Activated T-cell treated with anti-CD3 and anti-CD28 coated beads, Interleukin-2, amount 50 U/mL, for 24 hours (primary cell): ENCODE data around the gene RFX5.
"Not testable (repeated sequence)": the region's sequence is repeated elsewhere in the genome, so short reads cannot be mapped to it uniquely, and the experiment has no call there.

Experiments used
- DNase-seq: peaks from one replicate; pipeline ENCODE4 v3.0.0-alpha.2; 2020
- H3K27ac Mint-ChIP-seq: 2 replicates; pipeline ENCODE4 v1.8.0; 2020; ENCODE audit warnings: mild to moderate bottlenecking, mixed read lengths
- H3K27me3 Mint-ChIP-seq: 2 replicates; pipeline ENCODE4 v1.8.0; 2020; ENCODE audit warnings: mixed read lengths
- H3K36me3 Mint-ChIP-seq: 2 replicates; pipeline ENCODE4 v1.8.0; 2020; ENCODE audit warnings: low read depth, mixed read lengths
- H3K4me1 Mint-ChIP-seq: 2 replicates; pipeline ENCODE4 v1.8.0; 2020; ENCODE audit warnings: low read depth, mixed read lengths
- H3K4me3 Mint-ChIP-seq: 2 replicates; pipeline ENCODE4 v1.8.0; 2020; ENCODE audit warnings: mild to moderate bottlenecking, moderate library complexity, mixed read lengths
- H3K9me3 Mint-ChIP-seq: 2 replicates; pipeline ENCODE4 v1.8.0; 2020; ENCODE audit warnings: mixed read lengths

RFX5 gene

DNA sequence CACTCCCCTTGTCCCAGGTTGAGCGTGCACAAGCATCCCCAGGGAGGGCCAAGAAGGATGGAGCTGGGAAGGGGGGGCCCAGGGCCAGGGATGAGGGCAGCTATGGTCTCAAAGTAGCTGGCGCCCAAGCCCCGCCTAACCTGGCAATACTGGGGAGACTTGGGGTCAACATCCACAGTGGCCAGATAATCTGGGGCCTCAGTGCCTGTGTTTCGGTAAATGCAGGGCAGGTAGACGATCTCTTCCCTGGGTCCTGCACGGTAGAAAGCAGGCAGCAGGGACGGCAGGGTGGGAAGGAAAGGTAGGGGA, 22.2 kb upstream of the RFX5 start:
- Mint-ChIP-seq H3K4me1 (no peaks in the 10 kb centered on the region), H3K36me3 (no peaks in the 10 kb centered on the region), H3K27me3 (no peaks in the 10 kb centered on the region), H3K9me3 (no peaks in the 10 kb centered on the region), H3K27ac (no peak overlapping the region), H3K4me3 (no peak overlapping the region)
- no peak for DNase-seq

- no peaks in the 10 kb centered on the region for H3K4me1 Mint-ChIP-seq
- no peaks in the 10 kb centered on the region for H3K9me3 Mint-ChIP-seq
- DNase-seq: no peak
- no peaks in the 10 kb centered on the region for H3K36me3 Mint-ChIP-seq
- no peak overlapping the region for H3K4me3 Mint-ChIP-seq
- H3K27ac Mint-ChIP-seq: no peak overlapping the region
- H3K27me3 Mint-ChIP-seq: no peaks in the 10 kb centered on the region
These were observed 21.6 kb upstream of the RFX5 start for GRCh38 chr1:151368393-151369301.

- no peaks in the 10 kb centered on the region for H3K36me3 Mint-ChIP-seq
- no peaks in the 10 kb centered on the region for H3K4me1 Mint-ChIP-seq
- H3K27me3 Mint-ChIP-seq: no peaks in the 10 kb centered on the region
- no peak overlapping the region for H3K4me3 Mint-ChIP-seq
- no peak for DNase-seq
- H3K27ac Mint-ChIP-seq: no peak overlapping the region
- peaks cover 4% of the 10 kb centered on the region for H3K9me3 Mint-ChIP-seq
These were observed 20.8 kb upstream of the RFX5 start for GRCh38 chr1:151367658-151368392.

DNA sequence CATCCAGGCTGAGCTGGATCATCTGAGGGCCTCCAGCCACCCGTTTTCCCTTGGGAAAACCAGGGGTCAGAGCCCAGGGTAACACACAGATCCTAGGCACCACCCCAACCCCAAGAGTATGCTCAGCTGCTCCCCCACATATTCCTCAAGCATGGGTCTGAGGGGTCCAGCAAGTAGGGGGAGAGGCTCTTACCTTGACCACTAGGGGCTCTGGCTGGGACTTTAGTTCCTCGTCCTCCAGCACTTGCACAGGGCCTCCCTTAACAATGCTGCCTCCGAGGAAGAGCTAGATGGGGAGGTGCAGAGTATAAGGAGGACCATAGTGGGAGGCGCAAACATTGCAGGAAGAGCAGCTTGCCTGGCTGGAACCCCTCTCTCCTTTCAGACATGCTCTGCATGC, 17.9 kb upstream of the RFX5 start:
- peaks cover 6% of the 10 kb centered on the region for H3K9me3 Mint-ChIP-seq
- no peak for DNase-seq
- H3K27me3 Mint-ChIP-seq: no peaks in the 10 kb centered on the region
- H3K27ac Mint-ChIP-seq: no peak overlapping the region
- no peak overlapping the region for H3K4me3 Mint-ChIP-seq
- H3K4me1 Mint-ChIP-seq: no peaks in the 10 kb centered on the region
- H3K36me3 Mint-ChIP-seq: no peaks in the 10 kb centered on the region

- Mint-ChIP-seq H3K4me1 (no peaks in the 10 kb centered on the region), H3K27ac (no peak overlapping the region), H3K27me3 (no peaks in the 10 kb centered on the region), H3K4me3 (no peak overlapping the region), H3K36me3 (no peaks in the 10 kb centered on the region), H3K9me3 (peaks cover 6% of the 10 kb centered on the region)
- no peak for DNase-seq
These were observed 15.5 kb upstream of the RFX5 start for GRCh38 chr1:151362308-151363155.

DNA sequence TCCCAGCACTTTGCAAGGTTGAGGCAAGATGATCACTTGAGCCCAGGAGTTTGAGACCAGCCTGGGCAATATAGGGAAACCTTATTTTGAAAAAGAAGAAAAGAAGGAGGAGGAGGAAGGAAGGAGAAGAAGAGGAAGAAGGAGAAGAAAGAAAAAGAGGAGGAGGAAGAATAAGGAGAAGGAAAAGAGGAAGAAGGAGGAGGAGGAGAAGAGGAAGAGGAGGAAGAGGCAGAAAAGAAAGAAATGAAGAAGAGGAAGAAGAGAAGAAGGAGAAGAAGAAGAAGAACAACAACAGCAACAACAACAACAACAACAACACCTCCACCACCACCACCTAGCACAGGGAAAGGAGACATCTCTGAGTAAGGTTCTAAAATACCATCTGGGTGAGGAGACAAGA, 14.8 kb upstream of the RFX5 start:
- H3K27ac Mint-ChIP-seq: no peak overlapping the region
- no peak overlapping the region for H3K4me3 Mint-ChIP-seq

GRCh38 chr1:151356696-151357095, 9.6 kb upstream of the RFX5 start:
- no peaks in the 10 kb centered on the region for H3K4me1 Mint-ChIP-seq
- H3K36me3 Mint-ChIP-seq: no peaks in the 10 kb centered on the region
- H3K27ac Mint-ChIP-seq: no peak overlapping the region
- H3K27me3 Mint-ChIP-seq: no peaks in the 10 kb centered on the region
- H3K4me3 Mint-ChIP-seq: no peak overlapping the region
- H3K9me3 Mint-ChIP-seq: no peaks in the 10 kb centered on the region
- no peak for DNase-seq

More for the DNA sequence above, 14.8 kb upstream of the RFX5 start:
- H3K9me3 Mint-ChIP-seq: peaks cover 6% of the 10 kb centered on the region
- H3K4me1 Mint-ChIP-seq: no peaks in the 10 kb centered on the region
- H3K36me3 Mint-ChIP-seq: no peaks in the 10 kb centered on the region
- no peaks in the 10 kb centered on the region for H3K27me3 Mint-ChIP-seq
- DNase-seq: no peak

GRCh38 chr1:151352021-151352718, 5.1 kb upstream of the RFX5 start:
- Mint-ChIP-seq H3K27ac (no peak overlapping the region), H3K4me3 (no peak overlapping the region), H3K27me3 (no peaks in the 10 kb centered on the region), H3K4me1 (peaks cover 10% of the 10 kb centered on the region), H3K9me3 (no peaks in the 10 kb centered on the region), H3K36me3 (no peaks in the 10 kb centered on the region)
- no peak for DNase-seq

- H3K36me3 Mint-ChIP-seq: peaks cover 15% of the 10 kb centered on the region
- H3K9me3 Mint-ChIP-seq, H3K4me3 Mint-ChIP-seq, H3K27me3 Mint-ChIP-seq, H3K27ac Mint-ChIP-seq, DNase-seq: not testable (repeated sequence)
- peaks cover 24% of the 10 kb centered on the region for H3K4me1 Mint-ChIP-seq
These were observed 3.3 kb upstream of the RFX5 start for GRCh38 chr1:151350323-151350722.

GRCh38 chr1:151347523-151348246, 633 bp upstream of the RFX5 start:
- H3K4me3 Mint-ChIP-seq: peak overlapping the region; percentile 96
- peaks cover 39% of the 10 kb centered on the region for H3K36me3 Mint-ChIP-seq
- H3K9me3 Mint-ChIP-seq: no peaks in the 10 kb centered on the region
- H3K27ac Mint-ChIP-seq: peak overlapping the region; percentile 99
- DNase-seq: no peak
- H3K27me3 Mint-ChIP-seq: no peaks in the 10 kb centered on the region
- peaks cover 35% of the 10 kb centered on the region for H3K4me1 Mint-ChIP-seq

DNA sequence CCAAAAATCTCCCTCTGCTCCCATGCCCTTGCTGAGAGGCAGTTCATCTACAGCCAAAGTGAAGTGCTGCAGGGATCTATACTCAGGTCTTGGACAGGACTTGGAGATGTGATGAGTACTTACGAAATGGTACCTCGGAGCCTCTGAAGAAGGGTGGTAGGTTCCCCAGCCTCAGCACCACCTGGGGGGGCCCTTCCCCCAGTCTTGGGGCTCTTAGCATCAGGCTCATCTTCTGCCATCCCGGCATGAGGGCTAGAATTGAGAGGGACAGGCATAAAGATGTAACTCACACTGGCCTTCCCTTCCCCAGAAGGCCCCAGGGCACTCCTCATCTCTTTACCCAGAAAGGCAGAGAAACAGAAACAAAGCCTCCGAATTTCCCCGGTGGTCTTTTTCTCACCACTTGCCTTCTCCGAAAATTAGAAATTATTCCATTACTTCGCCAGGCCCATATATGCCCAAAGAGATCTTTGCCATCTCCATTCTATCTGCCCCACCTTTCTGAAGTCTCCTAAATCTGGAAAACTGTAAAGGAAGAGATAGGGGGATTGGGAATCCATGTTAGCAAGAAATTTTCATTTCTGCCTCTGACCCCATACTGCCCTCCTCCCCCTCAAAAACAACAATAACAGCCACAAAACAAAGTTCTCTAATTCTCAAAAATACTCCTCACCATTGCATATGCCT, 827 bp downstream of the RFX5 start:
- Mint-ChIP-seq H3K36me3 (peaks cover 48% of the 10 kb centered on the region), H3K4me3 (peak overlapping the region; percentile 96), H3K27ac (peak overlapping the region; percentile 99), H3K4me1 (peaks cover 35% of the 10 kb centered on the region), H3K27me3 (no peaks in the 10 kb centered on the region), H3K9me3 (no peaks in the 10 kb centered on the region)
- peak; percentile 38 for DNase-seq

DNA sequence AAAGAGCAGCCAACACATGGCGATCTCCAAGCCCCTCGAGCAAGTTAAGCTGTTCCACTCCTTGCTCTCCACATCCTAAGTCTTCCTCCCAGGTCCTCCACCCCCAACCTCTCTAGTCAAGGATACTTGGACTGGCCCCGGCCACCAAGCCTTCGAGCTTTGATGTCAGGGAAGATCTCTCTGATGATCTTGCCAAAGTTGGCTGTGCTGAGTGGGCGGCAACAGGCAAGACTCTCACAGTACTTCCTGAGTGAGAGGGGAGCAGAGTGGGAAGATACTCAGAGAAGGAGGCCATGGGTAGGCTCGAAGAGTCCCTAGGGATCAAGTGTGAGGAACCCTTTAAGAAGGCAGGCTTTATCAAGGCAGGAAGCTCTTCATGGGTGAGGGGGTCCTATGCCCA, 2.8 kb downstream of the RFX5 start:
- Mint-ChIP-seq H3K27me3 (no peaks in the 10 kb centered on the region), H3K4me3 (no peak overlapping the region), H3K36me3 (peaks cover 48% of the 10 kb centered on the region), H3K9me3 (no peaks in the 10 kb centered on the region), H3K27ac (peak overlapping the region; percentile 81), H3K4me1 (peaks cover 44% of the 10 kb centered on the region)
- DNase-seq: no peak

GRCh38 chr1:151343587-151343986, 3.5 kb downstream of the RFX5 start:
- peaks cover 44% of the 10 kb centered on the region for H3K4me1 Mint-ChIP-seq
- no peak for DNase-seq
- H3K27ac Mint-ChIP-seq: peak overlapping the region; percentile 81
- H3K9me3 Mint-ChIP-seq: no peaks in the 10 kb centered on the region
- H3K4me3 Mint-ChIP-seq: no peak overlapping the region
- H3K36me3 Mint-ChIP-seq: peaks cover 48% of the 10 kb centered on the region
- H3K27me3 Mint-ChIP-seq: no peaks in the 10 kb centered on the region
